OCI-LY3 (cell line): ENCODE results near the gene PSMD5.

Source experiments
- CTCF ChIP-seq: fragments of 200-600, 300-600 bp; sonication (generic); IDR thresholded peaks from 2 replicates; pipeline ENCODE4 v1.5.1; 2014; ENCODE audit warnings: antibody characterized with exemption, low read length, low read depth
- EZH2phosphoT487 ChIP-seq: fragments of 200-600 bp; shearing (Covaris generic); IDR thresholded peaks from 2 replicates; pipeline ENCODE4 v1.6.1; 2018; ENCODE audit warnings: antibody characterized with exemption, mixed run types, low read depth

- TF ChIP-seq CTCF (no peak), EZH2phosphoT487 (no peak)
These were observed 62.4 kb downstream of the PSMD5 start for GRCh38 chr9:120780367-120780766.
